ENCODE measurements around the gene CKS1B. TPM values are rescaled to one million over a fixed set of nuclear protein-coding genes. Genes with fewer than 3 reads are reported as not detected.

Gene CKS1B
- total and polyA plus RNA-seq, 9 of the 15 experiments (the other 6 are each of a cell fraction or from before 2014, with no cell fraction given), result 215 to 1,103 (median 460) TPM

GRCh38 chr1:155000726-155001424 is 26.4 kb downstream of the CKS1B start (continued):
- TF ChIP-seq ZNF592 (IDR thresholded peaks at IDR 0.05) (peak; percentile 83), ZSCAN29 (IDR thresholded peaks at IDR 0.05) (peak; percentile 93), E2F8 (IDR thresholded peaks at IDR 0.05; ENCODE audit: low read depth, partially characterized antibody) (peak; percentile 66), ZSCAN32 (CRISPR knock-in tag; IDR thresholded peaks at IDR 0.05) (no peak), ZNF561 (CRISPR knock-in tag; conservative IDR thresholded peaks at IDR 0.05) (peak; percentile 22; the same call in 1 of the 2 replicates), NRF1 (conservative IDR thresholded peaks at IDR 0.05 in 1 of 2, IDR thresholded peaks at IDR 0.05 in 1 of 2) (peak; percentile 85 to 88)
- TF ChIP-seq, protein P1, sequence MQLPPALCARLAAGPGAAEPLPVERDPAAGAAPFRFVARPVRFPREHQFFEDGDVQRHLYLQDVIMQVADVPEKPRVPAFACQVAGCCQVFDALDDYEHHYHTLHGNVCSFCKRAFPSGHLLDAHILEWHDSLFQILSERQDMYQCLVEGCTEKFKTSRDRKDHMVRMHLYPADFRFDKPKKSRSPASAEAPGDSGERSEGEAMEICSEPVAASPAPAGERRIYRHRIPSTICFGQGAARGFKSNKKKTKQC (CRISPR knock-in tag; IDR thresholded peaks at IDR 0.05), result peak; percentile 75; the same call in 1 of the 2 replicates
